ENCODE data around the gene CPN2.
A peak's percentile ranks its signal among the peaks of the same experiment; 100 is the strongest.

Gene CPN2

GRCh38 chr3:194312186-194312742 lies 38.9 kb downstream of the CPN2 start:
- Mint-ChIP-seq H3K27me3 (peaks cover 44% of the 10 kb centered on the region), H3K4me1 (peaks cover 33% of the 10 kb centered on the region), H3K4me3 (no peak overlapping the region), H3K27ac (no peak overlapping the region), H3K36me3 (ENCODE audit: low read depth) (no peaks in the 10 kb centered on the region), H3K9me3 (no peaks in the 10 kb centered on the region)
- DNase-seq = no peak
- no peak for ATAC-seq

DNA sequence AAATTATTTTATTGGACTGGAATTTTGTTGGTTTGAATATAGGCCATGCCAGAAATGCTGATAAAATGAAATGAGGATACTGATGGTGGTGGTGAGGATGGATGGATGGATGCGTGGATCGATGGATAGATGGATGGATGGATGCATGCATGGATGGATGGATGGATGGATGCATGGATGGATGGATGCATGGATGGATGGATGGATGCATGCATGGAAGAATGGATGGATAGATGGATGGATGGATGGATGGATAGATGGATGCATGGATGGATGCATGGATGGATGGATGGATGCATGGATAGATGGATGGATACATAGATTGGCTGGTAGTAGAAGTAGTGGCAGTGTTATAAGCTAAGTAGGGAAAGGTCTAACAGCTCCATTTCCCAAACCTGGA lies 40.1 kb downstream of the CPN2 start:
- H3K4me3 Mint-ChIP-seq = no peak overlapping the region
- H3K36me3 Mint-ChIP-seq (ENCODE audit: low read depth) = no peaks in the 10 kb centered on the region
- H3K27ac Mint-ChIP-seq = peak overlapping the region; percentile 6
- H3K27me3 Mint-ChIP-seq = peaks cover 34% of the 10 kb centered on the region
- peaks cover 39% of the 10 kb centered on the region for H3K4me1 Mint-ChIP-seq
- H3K9me3 Mint-ChIP-seq = no peaks in the 10 kb centered on the region
- no peak for DNase-seq
- no peak for ATAC-seq

- no peak overlapping the region for H3K27ac Mint-ChIP-seq
- H3K4me3 Mint-ChIP-seq = no peak overlapping the region
- no peaks in the 10 kb centered on the region for H3K36me3 Mint-ChIP-seq (ENCODE audit: low read depth)
- peaks cover 44% of the 10 kb centered on the region for H3K4me1 Mint-ChIP-seq
- no peaks in the 10 kb centered on the region for H3K9me3 Mint-ChIP-seq
- peaks cover 34% of the 10 kb centered on the region for H3K27me3 Mint-ChIP-seq
- DNase-seq (no peak), ATAC-seq (no peak)
Observed at GRCh38 chr3:194310060-194310835, 40.9 kb downstream of the CPN2 start.

DNA sequence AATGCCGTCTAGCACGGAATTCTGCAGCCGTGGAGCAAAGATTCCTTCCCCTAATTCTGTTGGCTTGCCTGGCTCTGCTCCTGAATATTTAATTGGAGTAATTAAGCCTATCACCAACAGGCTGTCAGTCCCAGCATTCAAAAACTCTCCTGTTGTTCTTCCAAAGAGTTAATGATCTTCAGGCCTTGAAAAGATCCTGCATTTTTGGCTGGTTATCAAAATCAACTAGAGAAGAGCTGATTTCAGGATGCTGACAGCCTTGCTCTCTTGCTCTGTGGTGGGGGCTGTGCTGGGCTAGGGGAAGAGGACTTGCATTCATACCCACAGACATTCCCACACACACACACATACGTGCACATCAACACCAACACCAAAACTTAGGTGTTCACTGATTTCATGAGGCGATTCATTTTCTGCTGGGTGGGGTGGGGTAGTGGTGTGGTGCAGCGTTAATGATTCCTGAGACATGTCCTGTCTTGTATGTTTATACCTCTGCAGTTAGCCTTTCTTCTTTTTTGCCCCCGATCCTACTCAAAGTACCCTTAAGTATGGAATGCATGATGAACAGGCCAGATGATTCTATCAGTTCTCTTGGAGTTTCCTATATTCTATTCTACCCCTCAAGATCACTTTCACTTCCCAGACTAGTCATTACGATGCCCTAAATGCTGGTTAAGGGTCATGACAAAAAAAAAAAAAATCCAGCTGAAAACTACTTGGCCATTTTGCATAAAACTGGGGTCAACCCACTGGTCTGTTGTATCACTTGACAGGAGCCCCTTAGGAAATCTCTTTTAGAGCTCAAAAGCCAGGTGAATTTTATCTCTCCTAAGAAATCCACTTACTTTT lies 42.3 kb downstream of the CPN2 start:
- Mint-ChIP-seq H3K27me3 (peaks cover 27% of the 10 kb centered on the region), H3K4me1 (peaks cover 45% of the 10 kb centered on the region), H3K27ac (no peak overlapping the region), H3K4me3 (no peak overlapping the region), H3K9me3 (no peaks in the 10 kb centered on the region), H3K36me3 (ENCODE audit: low read depth) (no peaks in the 10 kb centered on the region)
- no peak for DNase-seq
- ATAC-seq = no peak

GRCh38 chr3:194307849-194308248 lies 43.3 kb downstream of the CPN2 start:
- H3K9me3 Mint-ChIP-seq = no peaks in the 10 kb centered on the region
- H3K4me1 Mint-ChIP-seq = peaks cover 45% of the 10 kb centered on the region

DNA sequence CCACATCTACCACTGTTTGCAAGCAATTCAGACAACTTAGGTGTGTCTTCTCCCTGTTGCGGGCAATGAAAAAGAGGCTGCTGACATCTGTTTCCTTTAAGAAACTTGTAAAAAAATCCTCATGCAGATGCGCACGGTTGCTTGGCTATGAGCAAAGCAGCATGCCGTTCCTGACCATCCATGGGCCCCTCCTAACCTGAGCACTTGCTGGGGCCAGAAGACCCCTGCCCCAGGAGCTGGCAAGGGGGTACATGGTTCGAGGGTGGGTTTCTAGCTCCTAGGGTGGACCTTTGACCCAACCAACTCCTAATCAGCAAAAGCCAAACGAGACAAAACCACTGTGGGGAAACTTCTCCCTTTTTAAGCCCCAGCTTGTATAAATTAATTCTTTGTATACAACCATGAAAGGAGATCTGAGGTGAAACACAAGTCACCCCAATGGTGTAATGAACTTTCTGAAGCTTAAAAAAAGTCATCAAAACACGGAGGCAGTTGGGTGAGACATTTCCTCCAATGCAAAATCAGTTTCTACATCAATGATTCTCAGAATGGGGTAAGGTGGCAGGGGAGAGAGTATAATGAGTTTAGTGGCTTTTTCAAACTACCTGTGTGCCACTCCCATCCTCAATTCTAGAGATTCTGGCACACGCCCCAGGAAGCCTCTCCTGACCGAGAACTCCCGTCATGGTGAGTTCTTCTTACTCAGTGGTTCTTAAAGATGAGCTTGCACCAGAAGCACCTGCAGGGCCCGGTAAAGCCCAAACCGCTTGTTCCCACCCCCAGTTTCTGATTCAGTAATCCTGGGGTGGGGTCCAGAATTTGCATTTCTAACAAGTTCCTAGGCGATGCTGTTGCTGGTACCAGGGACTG lies 44.1 kb downstream of the CPN2 start:
- DNase-seq = no peak
- H3K27ac Mint-ChIP-seq = peak overlapping the region; percentile 36
- H3K27me3 Mint-ChIP-seq = peaks cover 12% of the 10 kb centered on the region
- H3K9me3 Mint-ChIP-seq = no peaks in the 10 kb centered on the region
- peak; percentile 59 for ATAC-seq
- H3K4me3 Mint-ChIP-seq = peak overlapping the region; percentile 37
- H3K36me3 Mint-ChIP-seq (ENCODE audit: low read depth) = no peaks in the 10 kb centered on the region
- H3K4me1 Mint-ChIP-seq = peaks cover 38% of the 10 kb centered on the region

More at GRCh38 chr3:194307849-194308248, 43.3 kb downstream of the CPN2 start:
- H3K27me3 Mint-ChIP-seq = peaks cover 19% of the 10 kb centered on the region
- no peak overlapping the region for H3K4me3 Mint-ChIP-seq
- ATAC-seq (no peak), DNase-seq (no peak)
- H3K27ac Mint-ChIP-seq = no peak overlapping the region
- H3K36me3 Mint-ChIP-seq (ENCODE audit: low read depth) = no peaks in the 10 kb centered on the region

DNA sequence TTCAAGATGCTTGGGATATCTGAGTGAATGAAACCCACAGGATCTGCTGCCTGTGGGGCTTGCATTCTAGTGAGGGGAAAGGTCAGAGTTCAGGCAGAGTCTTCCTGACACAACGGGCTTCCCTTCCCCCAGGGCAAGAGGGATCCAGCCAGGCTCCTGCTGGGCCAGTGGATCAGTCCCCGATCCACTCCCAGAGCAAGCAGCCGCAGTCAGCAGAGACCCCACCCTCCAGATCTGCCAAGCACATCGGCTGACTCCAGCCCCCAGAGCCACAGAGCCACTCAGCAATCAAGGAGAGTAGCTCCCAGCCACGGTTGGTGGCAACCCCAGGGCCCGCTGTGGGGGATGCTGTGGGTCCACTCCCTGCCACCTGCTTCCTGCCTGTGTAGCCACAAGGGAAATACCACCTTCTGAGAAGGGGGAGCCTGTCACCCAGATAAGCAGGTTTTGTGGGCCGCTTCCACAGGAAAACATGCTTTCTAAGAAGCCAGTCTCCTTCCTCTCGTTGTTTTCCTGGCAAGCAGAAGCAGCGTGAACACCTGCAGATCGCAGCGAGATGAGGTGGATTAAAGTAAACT lies 44.9 kb downstream of the CPN2 start:
- Mint-ChIP-seq H3K4me1 (peaks cover 38% of the 10 kb centered on the region), H3K9me3 (no peaks in the 10 kb centered on the region), H3K27ac (peak overlapping the region; percentile 36)

GRCh38 chr3:194305356-194306108 lies 45.6 kb downstream of the CPN2 start:
- no peaks in the 10 kb centered on the region for H3K9me3 Mint-ChIP-seq
- peaks cover 5% of the 10 kb centered on the region for H3K27me3 Mint-ChIP-seq
- H3K36me3 Mint-ChIP-seq (ENCODE audit: low read depth) = no peaks in the 10 kb centered on the region
- no peak overlapping the region for H3K27ac Mint-ChIP-seq
- no peak for ATAC-seq
- H3K4me3 Mint-ChIP-seq = no peak overlapping the region
- no peak for DNase-seq
- H3K4me1 Mint-ChIP-seq = peaks cover 38% of the 10 kb centered on the region

More for the DNA sequence above, 44.9 kb downstream of the CPN2 start:
- H3K36me3 Mint-ChIP-seq (ENCODE audit: low read depth) = no peaks in the 10 kb centered on the region
- ATAC-seq (peak; percentile 65), DNase-seq (peak; percentile 59)
- H3K27me3 Mint-ChIP-seq = peaks cover 8% of the 10 kb centered on the region
- H3K4me3 Mint-ChIP-seq = peak overlapping the region; percentile 37

DNA sequence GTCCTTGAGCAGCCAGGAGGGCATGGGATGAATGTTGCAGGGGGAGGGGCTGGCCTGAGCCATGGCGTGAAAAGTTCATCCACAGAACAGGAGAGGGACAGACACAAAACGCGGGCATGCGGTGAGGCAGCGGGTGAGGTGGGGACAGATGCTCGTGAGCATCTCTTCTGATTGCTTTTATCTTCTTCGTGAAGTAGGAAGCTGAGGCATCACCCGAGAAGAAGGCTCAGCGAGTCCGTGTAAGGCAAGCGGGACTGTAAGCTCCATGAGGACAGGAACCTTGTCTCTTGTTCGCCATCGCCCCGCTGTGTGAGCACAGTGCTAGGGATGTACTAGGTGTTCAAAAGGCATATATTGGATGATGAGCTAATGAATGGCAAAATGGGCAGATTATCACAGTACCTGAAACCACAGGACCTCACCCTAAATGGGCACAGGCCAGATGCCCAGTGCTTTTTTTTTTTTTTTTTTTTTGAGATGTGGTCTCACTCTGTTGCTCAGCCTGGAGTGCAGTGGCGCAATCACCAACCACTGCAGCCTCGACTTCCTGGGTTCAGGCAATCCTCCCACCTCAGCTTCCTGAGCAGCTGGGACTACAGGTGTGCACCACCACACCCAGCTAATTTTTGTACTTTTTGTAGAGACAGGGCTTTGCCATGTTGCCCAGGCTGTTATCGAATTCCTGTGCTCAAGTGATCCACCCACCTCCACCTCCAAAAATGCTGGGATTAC lies 46.8 kb downstream of the CPN2 start:
- Mint-ChIP-seq H3K4me1 (peaks cover 38% of the 10 kb centered on the region), H3K27ac (no peak overlapping the region), H3K27me3 (peaks cover 8% of the 10 kb centered on the region), H3K36me3 (ENCODE audit: low read depth) (no peaks in the 10 kb centered on the region), H3K4me3 (no peak overlapping the region), H3K9me3 (no peaks in the 10 kb centered on the region)
- no peak for ATAC-seq
- DNase-seq = no peak

DNA sequence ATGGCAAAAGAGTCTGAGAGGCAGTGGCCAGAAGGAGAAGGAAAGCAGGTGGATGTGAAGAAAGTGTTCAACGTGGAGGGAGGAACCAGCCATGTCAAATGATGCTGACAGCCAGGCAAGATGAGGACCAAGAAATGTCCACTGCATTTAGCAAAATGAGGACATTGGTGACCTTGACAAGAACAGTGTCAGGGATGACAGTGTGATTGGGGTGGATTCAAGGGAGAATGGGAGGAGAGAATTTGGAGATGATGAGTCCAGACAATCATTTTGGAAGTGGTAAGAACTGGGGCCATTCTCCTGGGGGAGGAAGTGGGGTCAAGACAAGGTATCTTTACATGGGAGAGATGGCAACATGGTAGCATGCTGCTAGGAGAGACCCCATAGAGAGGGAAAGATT lies 47.4 kb downstream of the CPN2 start:
- Mint-ChIP-seq H3K27ac (no peak overlapping the region), H3K4me3 (no peak overlapping the region), H3K36me3 (ENCODE audit: low read depth) (no peaks in the 10 kb centered on the region), H3K4me1 (peaks cover 33% of the 10 kb centered on the region), H3K27me3 (peaks cover 8% of the 10 kb centered on the region), H3K9me3 (no peaks in the 10 kb centered on the region)
- ATAC-seq (no peak), DNase-seq (no peak)

DNA sequence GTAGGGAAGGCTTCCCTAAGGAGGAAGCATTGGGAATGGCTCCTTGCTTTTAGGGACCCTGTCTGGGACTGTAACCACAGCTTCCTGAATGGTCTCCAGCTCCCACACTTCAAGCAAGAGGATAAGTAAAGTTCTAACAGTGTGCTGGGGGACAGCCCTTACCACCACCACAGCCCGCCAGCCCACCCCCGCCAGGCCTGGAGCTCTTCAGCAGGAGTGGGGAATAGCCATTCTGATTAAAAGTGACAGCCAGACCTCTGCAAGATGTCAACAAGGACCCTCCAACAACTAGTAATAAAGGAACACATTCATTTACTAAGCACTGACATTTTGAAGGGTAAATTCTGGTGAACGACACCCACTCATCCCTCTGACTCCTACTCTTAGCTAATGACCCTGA lies 49.4 kb downstream of the CPN2 start:
- Mint-ChIP-seq H3K27me3 (peaks cover 9% of the 10 kb centered on the region), H3K4me3 (no peak overlapping the region), H3K36me3 (ENCODE audit: low read depth) (no peaks in the 10 kb centered on the region), H3K27ac (no peak overlapping the region), H3K4me1 (peaks cover 19% of the 10 kb centered on the region), H3K9me3 (no peaks in the 10 kb centered on the region)
- no peak for ATAC-seq
- DNase-seq = no peak

GRCh38 chr3:194300936-194301335 lies 50.2 kb downstream of the CPN2 start:
- DNase-seq (no peak), ATAC-seq (no peak)
- H3K4me3 Mint-ChIP-seq = no peak overlapping the region
- H3K27ac Mint-ChIP-seq = no peak overlapping the region
- H3K4me1 Mint-ChIP-seq = peaks cover 12% of the 10 kb centered on the region
- H3K27me3 Mint-ChIP-seq = peaks cover 9% of the 10 kb centered on the region
- H3K9me3 Mint-ChIP-seq = no peaks in the 10 kb centered on the region
- no peaks in the 10 kb centered on the region for H3K36me3 Mint-ChIP-seq (ENCODE audit: low read depth)

GRCh38 chr3:194300382-194300758 lies 50.8 kb downstream of the CPN2 start:
- ATAC-seq = no peak
- peaks cover 7% of the 10 kb centered on the region for H3K27me3 Mint-ChIP-seq
- no peak overlapping the region for H3K4me3 Mint-ChIP-seq
- no peak for DNase-seq
- H3K36me3 Mint-ChIP-seq (ENCODE audit: low read depth) = no peaks in the 10 kb centered on the region
- H3K27ac Mint-ChIP-seq = no peak overlapping the region
- H3K4me1 Mint-ChIP-seq = peaks cover 6% of the 10 kb centered on the region
- H3K9me3 Mint-ChIP-seq = no peaks in the 10 kb centered on the region
